Hepatic stellate cell (primary cell): ENCODE data around the gene BLACAT1.
"Not testable (repeated sequence)": the region's sequence is repeated elsewhere in the genome, so short reads cannot be mapped to it uniquely, and the experiment has no call there.

Experiments used
- DNase-seq: peaks from one replicate; pipeline ENCODE4 v3.0.0; 2011; ENCODE audit warnings: low spot score

BLACAT1 gene

GRCh38 chr1:205441318-205441633 lies 14.6 kb downstream of the BLACAT1 start:
- no peak for DNase-seq

DNA sequence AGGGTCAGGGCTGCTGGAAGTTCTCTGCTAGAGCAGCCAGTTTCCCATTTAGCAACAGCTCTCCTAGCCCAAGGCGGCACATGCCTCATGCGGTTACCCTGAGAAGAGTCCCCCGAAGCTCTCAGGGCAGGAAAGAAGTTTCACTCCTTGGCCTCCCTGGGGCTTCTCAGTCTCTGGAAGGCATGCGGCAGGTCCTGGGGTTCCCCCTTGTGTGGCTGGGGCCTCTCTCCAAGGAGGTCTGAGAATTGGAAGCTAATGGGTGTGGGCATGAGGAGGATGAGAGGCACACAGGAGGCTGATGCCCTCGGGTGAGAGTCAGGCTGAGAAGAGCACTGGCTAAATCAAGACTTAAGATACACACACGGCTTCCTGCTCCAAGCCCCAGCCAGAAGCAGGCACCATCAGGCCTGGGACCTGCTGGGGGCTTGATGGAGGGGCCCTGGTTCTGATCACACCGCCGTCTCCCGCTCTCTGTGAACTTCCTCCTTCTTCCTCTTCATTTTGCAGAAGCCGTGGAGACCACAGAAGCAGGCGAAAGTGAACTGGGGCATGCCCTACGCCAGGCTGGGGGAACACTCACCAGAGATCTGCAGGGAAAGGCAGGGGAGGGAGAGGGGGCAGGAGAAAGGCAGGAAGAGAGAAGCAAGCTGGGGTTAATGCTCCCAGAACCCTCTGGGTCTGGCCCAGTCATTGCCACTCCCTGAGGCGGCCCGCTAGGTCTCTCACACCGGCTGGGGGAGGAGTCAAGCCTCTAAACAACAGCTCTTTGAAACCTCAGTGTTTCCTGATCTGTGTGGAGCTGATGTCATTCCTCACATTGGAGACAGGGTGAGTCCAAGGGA lies 15.1 kb downstream of the BLACAT1 start:
- no peak for DNase-seq

DNA sequence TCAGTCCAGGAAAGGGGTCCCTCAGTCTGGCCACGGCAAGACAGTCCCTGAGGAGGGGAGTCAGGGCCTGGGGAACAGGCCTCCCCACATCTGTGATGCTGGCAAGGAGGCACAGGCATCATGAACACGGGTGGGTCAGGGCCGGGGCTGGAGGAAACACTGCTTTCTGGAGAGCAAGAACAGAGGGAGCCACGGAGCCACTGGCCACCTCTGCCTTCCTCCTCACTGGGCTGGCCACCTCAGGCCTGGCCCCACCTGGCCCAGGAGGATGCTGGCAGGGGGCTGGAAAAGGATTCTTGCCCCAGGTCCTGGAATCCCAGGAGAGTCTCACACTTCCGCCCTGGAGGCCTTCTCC lies 15.7 kb downstream of the BLACAT1 start:
- no peak for DNase-seq

DNA sequence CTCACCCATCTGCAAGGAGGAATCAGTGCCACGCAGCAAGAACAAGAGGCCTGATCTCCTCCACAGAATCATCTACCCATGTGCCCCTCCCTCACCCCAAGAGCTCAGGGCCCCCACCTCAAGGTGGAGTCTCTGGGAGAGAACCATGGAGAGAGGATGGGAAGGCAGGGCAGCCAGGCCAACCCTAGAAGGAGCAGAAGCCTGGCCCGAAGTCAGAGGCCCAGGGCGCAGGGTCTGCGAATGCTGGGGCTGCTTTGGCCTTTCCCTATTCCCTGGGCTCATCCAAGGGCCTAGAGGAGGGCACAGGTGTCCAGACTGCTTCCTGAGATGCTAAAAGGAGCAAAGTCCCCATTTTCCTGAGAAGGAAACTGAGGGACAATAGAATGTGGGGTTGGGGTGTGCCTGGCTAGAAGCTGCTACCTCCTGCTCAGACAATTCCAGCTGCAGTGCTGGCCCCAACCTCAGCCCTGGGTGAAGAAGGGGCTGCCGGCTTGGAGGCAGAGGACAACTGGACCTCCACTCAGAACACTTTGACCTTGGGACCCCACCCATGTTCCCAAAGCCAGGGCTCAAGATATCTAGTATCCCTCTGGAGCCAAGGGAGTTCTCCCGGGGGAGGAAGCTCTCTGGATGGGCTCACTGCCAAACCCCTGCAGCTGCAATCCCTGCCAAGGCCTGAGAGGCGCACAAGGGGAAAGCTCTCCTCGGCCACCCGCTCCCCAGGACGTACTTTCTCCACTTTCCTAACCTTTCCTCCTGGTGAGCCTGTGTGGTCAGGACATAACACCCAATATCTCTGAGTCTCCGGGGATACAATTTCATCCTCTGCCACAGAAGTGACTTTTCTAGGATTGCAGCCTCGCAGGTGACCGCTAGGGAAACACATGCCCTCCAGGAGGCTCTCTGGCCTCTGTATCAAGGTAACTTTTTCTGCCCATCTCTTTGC lies 17.4 kb downstream of the BLACAT1 start:
- DNase-seq: peak; percentile 89

DNA sequence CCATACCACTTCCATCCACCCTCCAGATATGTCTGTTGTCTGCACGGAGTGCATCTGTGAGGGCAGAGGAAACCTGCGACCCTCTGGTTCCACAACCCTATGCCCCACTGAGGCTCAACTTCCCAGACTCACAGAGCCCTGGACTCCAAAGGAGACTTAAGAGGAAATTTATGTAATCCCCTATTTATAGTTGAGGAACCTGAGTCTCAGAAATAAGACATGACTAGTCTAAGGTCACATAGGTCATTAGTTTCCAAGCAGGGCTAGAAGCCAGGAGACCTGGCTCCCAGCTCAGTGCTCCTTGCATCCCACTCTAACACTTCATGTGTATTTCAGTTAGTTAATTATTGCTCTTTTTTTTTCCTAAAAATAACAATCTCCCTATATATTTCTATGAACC lies 18.3 kb downstream of the BLACAT1 start:
- no peak for DNase-seq

- DNase-seq: no peak
Measured at GRCh38 chr1:205436776-205437410, 19.0 kb downstream of the BLACAT1 start.

DNA sequence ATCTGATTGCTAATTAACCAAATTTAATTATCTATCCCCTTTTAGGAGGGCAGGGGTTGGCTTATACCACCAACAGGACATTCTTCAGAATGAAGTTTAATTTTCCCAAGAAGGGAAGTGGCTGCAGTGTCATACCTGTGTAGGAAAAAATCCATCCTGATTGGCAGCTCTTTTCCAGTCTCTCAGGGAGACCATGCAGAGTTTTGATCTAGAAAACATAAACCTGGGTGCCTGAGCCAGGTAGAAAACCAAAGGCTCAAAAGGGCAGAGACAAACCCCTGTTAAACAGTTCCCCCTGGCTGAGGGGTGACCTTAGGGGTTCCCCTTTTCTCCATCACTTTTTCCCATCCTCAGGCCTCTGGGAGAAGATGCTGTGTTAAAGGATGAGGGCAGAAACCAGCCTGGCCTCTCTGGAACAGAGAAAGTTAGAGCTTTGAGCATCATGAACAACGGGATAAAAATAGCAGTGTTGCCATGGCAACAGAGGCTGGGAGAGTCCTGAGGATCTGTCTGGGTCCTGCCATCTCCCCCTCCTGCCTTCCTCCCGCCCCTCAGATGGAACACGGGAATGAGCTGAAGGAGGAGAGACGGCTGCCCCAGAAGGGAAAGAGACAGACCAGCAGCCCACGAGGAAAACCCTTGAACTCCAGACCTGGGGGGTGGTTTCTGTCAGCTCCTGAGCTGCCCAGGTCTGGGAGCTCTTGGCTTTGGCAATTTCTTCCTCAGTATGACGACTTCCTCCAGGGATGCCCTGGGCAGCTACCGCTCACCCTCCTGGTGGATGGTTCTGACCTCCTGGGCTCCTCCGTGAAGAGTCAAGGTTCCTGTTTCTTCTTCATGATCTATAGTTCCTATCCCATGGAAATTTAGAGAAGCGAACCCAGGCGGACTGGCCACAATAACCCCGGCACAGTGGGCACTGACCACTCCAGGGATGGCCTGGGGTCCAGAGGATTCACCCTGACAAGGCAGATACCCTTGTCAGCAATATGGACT lies 20.0 kb downstream of the BLACAT1 start:
- DNase-seq: no peak

DNA sequence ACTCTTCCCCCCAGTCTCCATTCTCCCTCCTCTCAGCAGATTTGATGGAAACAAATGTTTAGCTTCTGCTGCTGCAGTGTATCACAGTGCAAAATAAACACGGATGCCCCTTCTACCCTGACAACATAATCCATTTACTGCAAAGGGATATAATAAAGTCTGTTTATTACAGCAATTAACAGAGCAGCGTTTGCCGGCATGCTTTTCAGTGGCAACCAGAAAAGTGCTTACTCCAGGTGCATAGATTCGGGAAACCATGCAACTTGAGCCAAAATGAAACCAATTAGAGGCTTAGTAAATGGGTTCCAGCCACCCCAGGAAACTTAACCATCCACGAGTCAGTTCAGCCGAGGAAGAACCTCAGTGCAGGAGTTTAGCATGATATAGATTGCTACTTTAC lies 21.1 kb downstream of the BLACAT1 start:
- DNase-seq: no peak

- not testable (repeated sequence) for DNase-seq
Measured at GRCh38 chr1:205432692-205433091, 23.2 kb downstream of the BLACAT1 start.

- no peak for DNase-seq
Measured at GRCh38 chr1:205432116-205432515, 23.7 kb downstream of the BLACAT1 start.

DNA sequence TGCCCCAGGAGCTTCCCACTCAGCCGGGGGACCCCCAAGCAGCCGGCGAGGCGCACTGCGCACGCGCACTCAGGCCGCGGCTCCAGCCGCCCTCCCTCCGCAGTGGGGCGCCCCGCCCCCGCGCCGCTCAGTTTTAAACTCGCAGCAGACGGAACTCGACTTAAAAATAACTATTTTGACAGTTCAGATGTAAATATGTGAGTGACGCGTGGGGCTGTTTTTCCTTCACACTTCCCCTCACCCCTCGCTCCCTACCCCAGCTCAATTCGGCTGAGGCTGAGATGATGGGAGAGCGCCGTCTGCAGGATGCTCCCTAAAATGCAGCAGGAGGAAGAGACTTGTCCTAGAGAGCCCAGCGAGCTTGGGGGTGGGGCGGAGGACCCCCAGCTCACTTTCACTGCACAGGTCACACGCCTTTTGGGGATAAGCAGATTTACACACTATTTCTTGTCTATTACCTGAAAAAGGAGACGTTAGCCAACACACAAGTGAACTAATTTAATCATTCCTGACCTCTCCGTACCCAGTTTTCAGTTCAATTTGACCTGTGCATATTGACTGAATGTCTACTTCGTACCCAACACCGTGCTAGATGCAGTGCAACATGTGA lies 25.0 kb downstream of the BLACAT1 start:
- DNase-seq: peak; percentile 49

DNA sequence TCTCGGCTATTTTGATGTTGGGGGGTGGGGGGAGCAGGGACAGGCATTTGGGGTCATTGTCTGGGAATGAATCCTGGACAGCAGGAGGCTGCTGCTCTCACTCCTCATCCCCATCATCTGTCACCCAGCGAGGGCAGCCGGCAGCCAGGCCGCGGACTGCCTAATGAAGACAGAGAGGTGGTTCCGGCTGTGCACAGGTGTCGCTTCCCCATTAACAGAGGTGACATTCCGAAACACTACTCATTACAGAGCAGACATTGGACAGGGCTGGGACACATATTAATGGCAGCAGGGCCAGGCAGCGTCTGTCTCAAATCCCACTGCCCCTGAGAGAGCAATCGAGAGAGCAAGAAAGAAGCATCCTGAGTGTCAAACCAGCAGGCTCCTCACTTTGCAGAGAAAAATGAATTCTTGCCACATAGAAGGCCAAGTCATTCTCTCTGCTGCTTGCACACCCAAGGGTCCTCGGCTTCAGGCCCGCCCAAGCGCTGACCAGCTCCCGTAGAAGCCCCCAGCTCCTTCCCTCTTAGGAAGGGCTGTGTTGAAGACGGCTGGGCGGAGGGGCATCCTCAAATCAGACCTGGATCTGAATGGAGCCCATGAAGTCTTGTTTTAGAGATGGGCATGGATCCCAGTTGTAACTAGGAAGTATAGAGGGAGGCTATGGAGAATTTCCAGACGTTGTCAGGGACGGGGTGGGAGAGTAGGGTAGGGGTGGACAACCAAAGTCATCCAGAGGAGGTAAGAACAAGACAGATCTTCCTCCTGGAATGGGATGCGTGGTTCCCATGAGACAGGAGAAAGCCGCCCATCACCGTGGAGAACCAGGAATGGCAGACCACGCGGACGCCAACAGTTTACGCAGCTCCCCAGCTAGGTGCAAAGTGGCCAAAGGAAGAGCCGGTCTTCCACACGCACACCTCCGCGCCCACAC lies 25.8 kb downstream of the BLACAT1 start:
- no peak for DNase-seq

GRCh38 chr1:205424901-205425600 lies 30.8 kb downstream of the BLACAT1 start:
- DNase-seq: no peak

DNA sequence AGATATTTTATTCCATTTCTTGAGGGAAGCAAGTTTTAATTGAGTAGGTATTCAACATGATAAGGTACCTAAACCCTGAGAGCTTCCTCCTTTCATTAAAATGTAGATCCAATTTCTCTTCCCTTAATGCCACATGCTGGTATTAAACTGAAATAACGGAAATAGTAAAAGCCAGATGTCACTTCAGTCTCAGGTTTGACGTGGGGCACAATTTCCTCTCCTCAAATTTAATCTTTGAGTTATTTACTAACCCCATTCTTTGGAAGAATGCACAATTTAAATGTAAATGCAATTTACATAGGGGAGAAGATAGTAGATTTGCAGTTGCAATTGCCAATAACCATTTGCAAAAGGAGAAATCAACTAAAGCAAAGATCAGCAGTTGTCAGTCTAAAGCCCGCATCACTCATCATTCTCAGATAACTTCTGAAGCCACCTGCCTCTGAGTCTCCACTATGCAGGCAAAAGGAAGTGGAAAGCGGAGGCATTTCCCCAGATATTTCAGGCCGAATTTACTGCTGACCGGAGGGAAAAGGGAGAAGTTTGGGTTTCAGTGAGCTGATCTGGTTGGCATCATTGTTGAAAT lies 31.9 kb downstream of the BLACAT1 start:
- DNase-seq: no peak

DNA sequence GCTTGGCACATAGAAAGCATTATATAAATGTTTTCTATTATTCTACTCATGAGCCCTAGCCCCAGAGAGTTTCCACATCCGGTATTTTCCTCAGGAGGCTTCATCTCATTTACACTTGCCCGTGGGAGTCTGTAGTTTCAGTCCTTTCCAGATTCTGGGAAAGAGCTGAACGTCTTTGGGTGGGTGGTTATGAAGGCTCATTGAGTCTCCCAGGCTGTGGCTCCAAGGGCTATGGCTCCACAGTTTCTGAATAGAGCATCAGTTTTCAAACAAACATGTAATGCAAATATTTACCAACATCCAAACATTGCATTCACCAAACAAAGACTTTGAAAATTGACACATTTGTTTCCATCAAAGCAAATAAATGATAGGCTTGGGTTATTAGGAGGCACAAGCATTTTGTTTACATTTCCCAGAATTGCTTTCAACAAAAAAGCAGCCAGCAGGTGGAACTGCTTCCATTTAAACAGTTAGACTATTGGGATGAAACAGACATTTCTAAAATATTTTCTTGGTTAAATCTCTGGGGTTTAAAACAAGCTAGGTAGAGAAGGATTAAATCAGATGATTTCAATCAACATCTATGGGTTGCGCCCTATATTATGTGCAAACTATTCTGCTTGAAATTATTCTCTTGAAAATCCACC lies 32.7 kb downstream of the BLACAT1 start:
- no peak for DNase-seq

DNA sequence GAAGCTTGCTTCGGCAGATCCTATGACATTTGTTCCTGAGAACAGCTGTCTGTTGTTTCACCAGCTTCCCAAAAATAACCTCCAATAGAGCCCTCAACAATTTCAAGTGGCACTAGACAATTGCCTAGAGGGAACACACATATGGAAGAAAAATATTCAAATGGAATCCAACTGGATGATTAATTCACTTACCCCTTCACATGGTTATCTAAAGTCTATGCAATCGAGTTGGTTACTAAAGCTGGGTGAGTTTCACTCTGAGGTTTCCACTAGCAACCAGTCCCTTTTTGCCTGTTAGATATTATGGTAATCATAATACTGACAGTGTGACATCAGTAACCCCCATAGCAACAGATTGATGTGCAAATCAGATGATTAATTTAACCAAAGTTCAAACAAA lies 34.0 kb downstream of the BLACAT1 start, which contains the start of gene LEMD1:
TSS of gene LEMD1 (minus strand) at position 259 of the 400 bp plus-strand sequence. CDS start 1,520 bp downstream, outside the sequence.
- no peak for DNase-seq

DNA sequence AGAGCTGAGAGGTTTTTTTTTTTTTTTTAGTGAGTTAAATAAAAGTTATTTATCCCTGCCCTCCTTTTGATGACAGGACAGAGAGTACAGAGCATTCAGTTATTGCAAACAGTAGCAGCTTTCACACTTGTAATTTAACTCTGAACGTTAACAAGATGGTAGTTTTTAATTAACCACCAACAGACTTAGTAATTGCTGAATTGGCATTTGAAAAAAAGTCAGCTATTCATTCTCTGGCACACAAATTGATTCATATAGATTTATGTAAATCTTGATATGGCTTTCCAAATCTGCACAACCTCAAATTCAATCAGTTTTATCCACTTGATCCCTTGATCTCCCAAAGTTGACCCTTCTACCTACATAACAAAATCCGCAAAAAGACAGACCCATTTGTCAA lies 34.9 kb downstream of the BLACAT1 start:
- DNase-seq: no peak
